Hindlimb muscle (tissue), 1 donor: ENCODE results near the gene TEKT5. TPM values are rescaled to one million over a fixed set of nuclear protein-coding genes. Genes with fewer than 3 reads are reported as not detected.
"Not testable (repeated sequence)": the region's sequence is repeated elsewhere in the genome, so short reads cannot be mapped to it uniquely, and the experiment has no call there.

ENCODE experiments used
- DNase-seq: peaks from one replicate; pipeline ENCODE4 v3.0.0-alpha.2; 2013
- polyA plus RNA-seq: library from polyadenylated mRNA; unstranded; fragments of 120-200 nt; gene quantifications from one replicate; pipeline ENCODE4 v1.2.1, GENCODE V29; 2013; ENCODE audit not compliant: insufficient read length

TEKT5 gene
- polyA plus RNA-seq, 1 donor: not detected

GRCh38 chr16:10657925-10658324 lies 36.8 kb downstream of the TEKT5 start:
- DNase-seq: no peak

GRCh38 chr16:10656618-10657017 lies 38.1 kb downstream of the TEKT5 start:
- DNase-seq: no peak

- no peak for DNase-seq
Measured at GRCh38 chr16:10655415-10655977, 39.2 kb downstream of the TEKT5 start.

- no peak for DNase-seq
Measured at GRCh38 chr16:10654592-10655414, 39.9 kb downstream of the TEKT5 start.

GRCh38 chr16:10652730-10653590 lies 41.8 kb downstream of the TEKT5 start:
- no peak for DNase-seq

- DNase-seq: not testable (repeated sequence)
Measured at GRCh38 chr16:10649098-10649497, 45.6 kb downstream of the TEKT5 start.

GRCh38 chr16:10647721-10648296 lies 46.9 kb downstream of the TEKT5 start:
- no peak for DNase-seq

- no peak for DNase-seq
Measured at GRCh38 chr16:10647264-10647720, 47.4 kb downstream of the TEKT5 start.

- DNase-seq: no peak
Measured at GRCh38 chr16:10646581-10647263, 48.0 kb downstream of the TEKT5 start.

- no peak for DNase-seq
Measured at GRCh38 chr16:10646228-10646580, 48.5 kb downstream of the TEKT5 start.

GRCh38 chr16:10644092-10644491 lies 50.6 kb downstream of the TEKT5 start:
- no peak for DNase-seq

- no peak for DNase-seq
Measured at GRCh38 chr16:10642964-10643363, 51.8 kb downstream of the TEKT5 start.

GRCh38 chr16:10641953-10642949 lies 52.5 kb downstream of the TEKT5 start:
- no peak for DNase-seq

- no peak for DNase-seq
Measured at GRCh38 chr16:10641555-10641952, 53.2 kb downstream of the TEKT5 start.

GRCh38 chr16:10640934-10641333 lies 53.8 kb downstream of the TEKT5 start:
- DNase-seq: no peak

GRCh38 chr16:10638101-10638500 lies 56.6 kb downstream of the TEKT5 start:
- no peak for DNase-seq

- no peak for DNase-seq
Measured at GRCh38 chr16:10637337-10638037, 57.2 kb downstream of the TEKT5 start.

- DNase-seq: no peak
Measured at GRCh38 chr16:10635365-10636021, 59.2 kb downstream of the TEKT5 start.

GRCh38 chr16:10633429-10633828 lies 61.3 kb downstream of the TEKT5 start:
- not testable (repeated sequence) for DNase-seq

- no peak for DNase-seq
Measured at GRCh38 chr16:10631886-10632285, 62.8 kb downstream of the TEKT5 start.
